ENCODE data around the gene PRR33. TPM values are rescaled to one million over a fixed set of nuclear protein-coding genes. Genes with fewer than 3 reads are reported as not detected.

The PRR33 gene
- total RNA-seq, 1 experiment from 2014 or later, result not detected

GRCh38 chr11:1928891-1929541 lies 37.3 kb upstream of the PRR33 start:
- no peaks in the 10 kb centered on the region for H3K27me3 ChIP-seq (ENCODE audit: insufficient read depth, low read length)
- ChIA-PET CTCF (no interaction called here), RAD21 (ENCODE audit: low non-redundant PET in 1 of 2, low total read pairs in 2 of 2, uncharacterized antibody in 2 of 2, unreplicated experiment in 2 of 2) (no interaction called here), POLR2A (no interaction called here)
- H2AFZ ChIP-seq (ENCODE audit: low read depth, low read length, poor library complexity, severe bottlenecking), result no peak overlapping the region
- H3K9me3 ChIP-seq (ENCODE audit: control insufficient read depth in 1 of 2, insufficient read depth in 1 of 2, low read depth in 1 of 2, low read length in 2 of 2), result no peaks in the 10 kb centered on the region
- H3K4me1 ChIP-seq (ENCODE audit: control insufficient read depth in 1 of 2, insufficient read depth in 2 of 2, low read length in 2 of 2), result no peaks in the 10 kb centered on the region
- H3K79me2 ChIP-seq (ENCODE audit: insufficient read depth, low read length), result no peaks in the 10 kb centered on the region
- no peaks in the 10 kb centered on the region for H4K20me1 ChIP-seq (ENCODE audit: insufficient read depth)
- TF ChIP-seq EZH2 (IDR thresholded peaks at IDR 0.05), result no peak
- no peak for TF ChIP-seq POLR2A (IDR thresholded peaks at IDR 0.05; ENCODE audit: borderline replicate concordance, extremely low read depth, insufficient read depth, insufficient read length)
- TF ChIP-seq SP1 (IDR thresholded peaks at IDR 0.05; ENCODE audit: low read depth), result no peak
- no peak overlapping the region for H3K4me3 ChIP-seq (replicated peaks in 1 of 2; ENCODE audit: low read depth in 1 of 2, low read length in 2 of 2)
- intact Hi-C loops (cut with micrococcal nuclease), result no loop called here
- no peak overlapping the region for H3K9ac ChIP-seq (ENCODE audit: low read length)
- BruUV-seq (replicated peaks), result no TSS peak
- ATAC-seq, result no peak
- H3K36me3 ChIP-seq (ENCODE audit: control insufficient read depth in 1 of 2, insufficient read depth in 2 of 2, low read length in 2 of 2), result no peaks in the 10 kb centered on the region
- no peak for DNase-seq (ENCODE audit: low read depth, low spot score)
- H3K9me2 ChIP-seq (ENCODE audit: insufficient read depth), result no peaks in the 10 kb centered on the region
- H3K4me2 ChIP-seq (ENCODE audit: low read length), result no peak overlapping the region
- H3K27ac ChIP-seq (ENCODE audit: low read depth, low read length), result no peak overlapping the region

- H3K79me2 ChIP-seq (ENCODE audit: insufficient read depth, low read length), result no peaks in the 10 kb centered on the region
- H3K9ac ChIP-seq (ENCODE audit: low read length), result no peak overlapping the region
- H3K9me3 ChIP-seq (ENCODE audit: control insufficient read depth in 1 of 2, insufficient read depth in 1 of 2, low read depth in 1 of 2, low read length in 2 of 2), result no peaks in the 10 kb centered on the region
- no peak overlapping the region for H3K4me2 ChIP-seq (ENCODE audit: low read length)
- POLR2A ChIA-PET, result no interaction called here
- no peaks in the 10 kb centered on the region for H3K36me3 ChIP-seq (ENCODE audit: control insufficient read depth in 1 of 2, insufficient read depth in 2 of 2, low read length in 2 of 2)
- H3K27ac ChIP-seq (ENCODE audit: low read depth, low read length), result no peak overlapping the region
- no TSS peak for BruUV-seq (replicated peaks)
- intact Hi-C loops (cut with micrococcal nuclease), result no loop called here
- TF ChIP-seq EZH2 (IDR thresholded peaks at IDR 0.05) (no peak), EZH2phosphoT487 (IDR thresholded peaks at IDR 0.05; ENCODE audit: borderline replicate concordance) (no peak), ZFX (IDR thresholded peaks at IDR 0.05) (no peak), CTCF (IDR thresholded peaks at IDR 0.05 in 2 of 3, conservative IDR thresholded peaks at IDR 0.05 in 1 of 3; ENCODE audit: borderline replicate concordance in 1 of 3, insufficient read depth in 1 of 3, low read depth in 2 of 3, low read length in 2 of 3) (no peak), ZNF274 (IDR thresholded peaks at IDR 0.05; ENCODE audit: low read depth, low read length) (no peak), SRF (IDR thresholded peaks at IDR 0.05; ENCODE audit: low read depth) (no peak), ATF3 (IDR thresholded peaks at IDR 0.05) (no peak)
- no peaks in the 10 kb centered on the region for H4K20me1 ChIP-seq (ENCODE audit: insufficient read depth)
- ATAC-seq, result no peak
- no peaks in the 10 kb centered on the region for H3K4me1 ChIP-seq (ENCODE audit: control insufficient read depth in 1 of 2, insufficient read depth in 2 of 2, low read length in 2 of 2)
- RAD21 ChIA-PET (ENCODE audit: low non-redundant PET in 1 of 2, low total read pairs in 2 of 2, uncharacterized antibody in 2 of 2, unreplicated experiment in 2 of 2), result no interaction called here
- CTCF ChIA-PET, result no interaction called here
- no peaks in the 10 kb centered on the region for H3K9me2 ChIP-seq (ENCODE audit: insufficient read depth)
- H3K4me3 ChIP-seq (replicated peaks in 1 of 2; ENCODE audit: low read depth in 1 of 2, low read length in 2 of 2), result no peak overlapping the region
- H2AFZ ChIP-seq (ENCODE audit: low read depth, low read length, poor library complexity, severe bottlenecking), result no peak overlapping the region
- no peak for DNase-seq (ENCODE audit: low read depth, low spot score)
- no peaks in the 10 kb centered on the region for H3K27me3 ChIP-seq (ENCODE audit: insufficient read depth, low read length)
These were observed 36.8 kb upstream of the PRR33 start for GRCh38 chr11:1928470-1928890.
